CD4-positive, alpha-beta memory T cell (primary cell): ENCODE results near the gene PRDM16. TPM values are rescaled to one million over a fixed set of nuclear protein-coding genes. Genes with fewer than 3 reads are reported as not detected.

Experiments
- CTCF ChIA-PET: fragments of 350-600 bp; sonication (Branson Sonifier 250); formaldehyde crosslinking; loops from one replicate; lab custom pipeline; 2021; ENCODE audit warnings: inconsistent platforms; ENCODE audit not compliant: partially characterized antibody; lab: Charles Lee
- POLR2A ChIA-PET: fragments of 350-600 bp; sonication (Branson Sonifier 250); formaldehyde crosslinking; loops from one replicate; lab custom pipeline; 2021; ENCODE audit not compliant: partially characterized antibody; lab: Charles Lee
- DNase-seq, 5 donors: peaks; one replicate each; pipeline versions ENCODE4 v3.0.0 to v3.0.0-alpha.2; 2020 to 2022; ENCODE audit warnings: mixed read lengths in 1 of 5
- H3K27ac ChIP-seq: one replicate; pipeline ENCODE4 v1.7.0; 2013; ENCODE audit warnings: low read depth, low read length
- H3K27me3 ChIP-seq: 2 replicates; pipeline ENCODE4 v1.7.0; 2013; ENCODE audit warnings: mild to moderate bottlenecking, low read length, moderate library complexity; ENCODE audit not compliant: insufficient read depth
- H3K36me3 ChIP-seq: 2 replicates; pipeline ENCODE4 v1.7.0; 2013; ENCODE audit warnings: mild to moderate bottlenecking, low read length, moderate library complexity; ENCODE audit not compliant: insufficient read depth
- H3K4me1 ChIP-seq: 2 replicates; pipeline ENCODE4 v1.7.0; 2013; ENCODE audit warnings: mild to moderate bottlenecking, low read length, moderate library complexity; ENCODE audit not compliant: insufficient read depth
- H3K4me3 ChIP-seq, 2 donors: one replicate each; pipeline ENCODE4 v1.7.0; 2013; ENCODE audit warnings: low read length in 2 of 2, mild to moderate bottlenecking in 1 of 2
- H3K9me3 ChIP-seq, 2 donors: one replicate each; pipeline ENCODE4 v1.7.0; 2013; ENCODE audit warnings: low read length in 2 of 2, control low read depth in 1 of 2; ENCODE audit not compliant: control insufficient read depth in 1 of 2
- H3K27ac Mint-ChIP-seq, 7 donors: one replicate each; pipeline ENCODE4 v1.8.0; 2020 to 2021; ENCODE audit warnings: mixed read lengths in 7 of 7, mild to moderate bottlenecking in 6 of 7, inconsistent platforms in 3 of 7, moderate library complexity in 3 of 7
- H3K27me3 Mint-ChIP-seq, 2 donors: one replicate each; pipeline ENCODE4 v1.8.0; 2020 to 2021; ENCODE audit warnings: mixed read lengths in 2 of 2
- H3K36me3 Mint-ChIP-seq, 2 donors: one replicate each; pipeline ENCODE4 v1.8.0; 2020 to 2021; ENCODE audit warnings: mixed read lengths in 2 of 2, inconsistent platforms in 1 of 2, mild to moderate bottlenecking in 1 of 2
- H3K4me1 Mint-ChIP-seq, 4 donors: one replicate each; pipeline ENCODE4 v1.8.0; 2020 to 2021; ENCODE audit warnings: mixed read lengths in 4 of 4, mild to moderate bottlenecking in 1 of 4
- H3K4me3 Mint-ChIP-seq, 8 donors: one replicate each; pipeline ENCODE4 v1.8.0; 2020 to 2021; ENCODE audit warnings: mixed read lengths in 8 of 8, mild to moderate bottlenecking in 7 of 8, moderate library complexity in 6 of 8, inconsistent platforms in 3 of 8
- H3K9me3 Mint-ChIP-seq, 8 donors: one replicate each; pipeline ENCODE4 v1.8.0; 2020 to 2021; ENCODE audit warnings: mixed read lengths in 8 of 8, mild to moderate bottlenecking in 5 of 8, inconsistent platforms in 3 of 8, moderate library complexity in 1 of 8
- intact Hi-C: fragments of 100-400 bp; cut with micrococcal nuclease; formaldehyde crosslinking; loops from one replicate; pipeline ENCODE4 v1.15.1; 2023
- polyA plus RNA-seq, 2 donors: library from polyadenylated mRNA; unstranded; fragments of 300-500 nt; fragmentation: Illumina TruSeq; gene quantifications; one replicate each; pipeline ENCODE4 v1.2.3, GENCODE V29; 2021
- total RNA-seq, 2 experiments: library from RNA; stranded (reverse); gene quantifications; one replicate each; pipeline ENCODE4 v1.2.3, GENCODE V29; 2021

Gene PRDM16
- total and polyA plus RNA-seq, 4 experiments from 2014 or later = not detected

DNA sequence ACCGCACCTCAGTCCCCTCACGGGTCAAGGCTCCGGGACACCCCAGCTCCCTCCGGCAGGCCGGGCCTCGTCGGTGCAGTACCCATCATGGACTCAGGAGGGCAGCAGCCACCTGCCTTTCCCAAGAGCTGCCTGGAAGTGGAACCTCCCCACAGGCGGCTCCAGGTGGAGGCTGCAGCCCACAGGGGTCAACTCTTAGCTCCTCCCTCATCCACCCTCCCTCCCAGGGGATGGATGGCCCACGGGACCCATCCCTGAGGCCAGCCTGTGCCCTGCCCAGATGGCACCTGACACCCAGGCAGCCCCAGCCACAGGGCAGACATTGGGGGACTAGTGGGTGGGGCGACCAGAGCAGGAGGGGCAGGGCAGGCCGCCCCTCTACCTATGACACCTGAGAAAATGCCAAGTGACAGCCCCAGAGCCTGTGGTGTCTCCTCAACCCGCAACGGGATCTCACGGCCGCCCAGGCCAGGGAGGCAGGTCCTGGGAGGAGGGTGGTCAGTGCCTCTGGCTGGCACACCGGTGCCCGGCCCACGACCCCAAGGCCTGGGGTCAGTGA is 384.3 kb downstream of the PRDM16 start:
- Mint-ChIP-seq H3K27me3 (peaks cover 7 to 8% of the 10 kb centered on the region in 2 donors), H3K4me1 (peaks cover 0 to 7% (median 2%) of the 10 kb centered on the region in 4 donors), H3K36me3 (no peaks in the 10 kb centered on the region), H3K9me3 (no peaks in the 10 kb centered on the region), H3K27ac (peak overlapping the region in 1 of 7 donors; percentile 43), H3K4me3 (peak overlapping the region; percentile 46 to 82 (median 66))
- POLR2A ChIA-PET = interaction anchor here (0.7 to 1.7 kb wide), 4 partner anchors 77 to 171 kb away, joined by 3 to 5 read pairs (median 5); no protein-coding TSS in a partner anchor
- peaks cover 11% of the 10 kb centered on the region for H3K27me3 ChIP-seq
- peaks cover 13% of the 10 kb centered on the region for H3K4me1 ChIP-seq
- CTCF ChIA-PET = interaction anchor here (0.8 to 2.6 kb wide), 13 partner anchors 9 to 393 kb away, joined by 3 to 60 read pairs (median 5); no protein-coding TSS in a partner anchor
- DNase-seq = peak; percentile 57 to 75 (median 64)
- no peaks in the 10 kb centered on the region for H3K9me3 ChIP-seq
- H3K36me3 ChIP-seq = no peaks in the 10 kb centered on the region
- H3K4me3 ChIP-seq = no peak overlapping the region
- intact Hi-C loops = loop anchor here (1.0 kb wide), 1 partner anchor 166 kb away; no protein-coding TSS in a partner anchor
- H3K27ac ChIP-seq = no peak overlapping the region

DNA sequence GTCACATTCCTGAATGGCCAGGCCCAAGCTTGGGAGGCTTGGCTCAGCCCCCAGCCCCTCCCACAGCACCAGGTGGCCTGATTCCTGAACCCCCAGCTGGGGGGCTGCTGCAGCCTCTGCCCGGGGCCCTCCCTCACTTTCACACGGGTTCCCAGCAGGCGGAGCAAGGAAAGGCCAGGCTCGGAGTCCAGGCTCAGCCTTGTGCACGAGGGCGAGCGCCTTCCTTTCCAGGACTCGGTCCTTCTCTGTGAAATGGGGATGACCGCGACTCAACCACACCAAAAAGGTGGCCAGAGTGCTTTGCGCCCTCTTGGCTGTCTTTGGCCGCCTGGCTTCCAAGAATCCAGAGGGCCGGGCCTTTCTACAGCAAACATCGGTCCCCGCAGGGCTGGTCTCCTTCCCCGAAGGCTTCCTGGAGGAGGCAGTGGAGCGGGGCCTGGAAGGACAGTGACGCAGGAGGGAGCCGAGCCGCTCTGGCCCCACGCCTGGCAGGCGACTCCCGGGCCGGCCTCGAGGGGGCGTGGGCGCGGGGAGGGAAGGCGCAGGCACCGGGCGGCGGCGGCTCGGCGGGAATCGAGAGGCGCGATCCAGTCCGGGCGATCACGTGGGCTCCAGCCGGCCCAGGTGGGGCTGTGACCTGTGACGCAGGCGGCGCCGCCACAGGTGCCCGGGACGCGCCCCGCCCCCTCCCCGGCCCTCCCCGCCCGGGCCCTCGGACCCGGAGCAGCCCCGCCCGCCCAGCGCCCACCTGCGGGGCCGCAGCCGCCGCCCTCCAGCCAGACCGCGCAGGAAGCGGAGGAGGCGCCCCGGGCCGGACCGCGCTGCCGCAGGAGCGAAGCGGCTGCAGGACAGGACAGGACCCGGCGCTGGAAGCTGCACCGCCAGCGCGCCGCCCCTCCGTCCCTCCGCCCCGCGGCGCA is 385.1 kb downstream of the PRDM16 start, which contains the start of gene ARHGEF16:
Gene ARHGEF16, plus strand, starts transcription at position 775 of the 920 bp plus-strand sequence. CDS start 8,420 bp downstream, outside the sequence.
- peak in 4 of 5 donors; percentile 21 to 36 (median 24) for DNase-seq
- Histone ChIP-seq H3K27ac (no peak within 1 kb of the TSS), H3K36me3 (no peaks in the 10 kb centered on the region), H3K27me3 (peaks cover 11% of the 10 kb centered on the region), H3K4me3 (peak within 1 kb of the TSS in 1 of 2 donors; percentile 18), H3K9me3 (no peaks in the 10 kb centered on the region), H3K4me1 (peaks cover 13% of the 10 kb centered on the region)
- ChIA-PET POLR2A (interaction anchor here (1.1 to 1.7 kb wide), 3 partner anchors 76 to 170 kb away, joined by 3 to 5 read pairs (median 5); no protein-coding TSS in a partner anchor), CTCF (interaction anchor here (1.2 to 2.6 kb wide), 8 partner anchors 10 to 392 kb away, joined by 3 to 60 read pairs (median 5); no protein-coding TSS in a partner anchor)
- intact Hi-C loops = loop anchor here (1.0 kb wide), 1 partner anchor 165 kb away; no protein-coding TSS in a partner anchor
- Mint-ChIP-seq H3K4me1 (peaks cover 0 to 7% (median 2%) of the 10 kb centered on the region in 4 donors), H3K9me3 (no peaks in the 10 kb centered on the region), H3K36me3 (no peaks in the 10 kb centered on the region), H3K27ac (peak within 1 kb of the TSS in 1 of 7 donors; percentile 13), H3K4me3 (peak within 1 kb of the TSS; percentile 57 to 84 (median 70)), H3K27me3 (peaks cover 6 to 7% of the 10 kb centered on the region in 2 donors)

DNA sequence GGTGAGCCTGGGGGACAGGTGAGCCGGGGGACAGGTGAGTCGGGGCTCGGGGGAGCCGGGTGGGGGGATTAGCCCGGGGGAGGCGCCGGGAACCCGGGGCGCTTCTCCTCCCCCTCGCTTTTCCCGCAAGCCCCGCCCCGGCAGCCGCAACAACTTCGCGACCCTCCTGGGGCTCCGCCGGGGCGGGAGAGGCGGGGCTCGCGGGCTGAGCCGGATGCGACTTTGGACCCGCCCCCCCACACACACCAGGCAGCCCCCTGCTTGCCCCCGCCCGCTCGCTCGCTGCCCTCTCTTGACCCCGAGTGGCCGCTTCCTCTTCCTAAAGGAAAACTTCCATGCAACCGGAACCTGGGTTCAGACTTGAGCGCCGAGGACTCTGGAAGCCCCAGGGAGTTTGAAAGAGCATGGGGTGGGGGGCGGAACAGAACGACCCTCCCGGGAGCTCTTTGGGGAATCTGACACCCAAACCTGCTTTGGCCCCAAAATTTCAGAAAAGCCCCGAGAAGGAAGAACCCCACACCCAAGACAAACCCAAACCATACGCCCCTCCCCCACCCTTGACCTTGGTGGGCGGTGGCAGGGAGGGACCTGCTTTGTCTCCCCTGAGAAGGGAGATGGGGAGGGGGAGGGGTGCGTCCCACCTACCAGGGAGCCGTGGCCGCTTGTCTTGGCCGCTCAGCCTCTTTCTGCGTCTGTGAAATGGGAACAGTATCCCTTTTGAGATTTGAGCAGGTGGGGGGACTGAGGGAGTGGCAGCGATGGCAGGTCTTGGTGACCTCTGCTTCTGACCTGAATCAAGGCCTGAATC is 386.0 kb downstream of the PRDM16 start:
- no peak overlapping the region for H3K27ac ChIP-seq
- Mint-ChIP-seq H3K4me1 (peaks cover 0 to 7% (median 2%) of the 10 kb centered on the region in 4 donors), H3K9me3 (no peaks in the 10 kb centered on the region), H3K36me3 (no peaks in the 10 kb centered on the region), H3K27ac (no peak overlapping the region), H3K27me3 (peaks cover 4 to 6% of the 10 kb centered on the region in 2 donors), H3K4me3 (peak overlapping the region; percentile 57 to 84 (median 68))
- no peaks in the 10 kb centered on the region for H3K9me3 ChIP-seq
- H3K27me3 ChIP-seq = peaks cover 11% of the 10 kb centered on the region
- POLR2A ChIA-PET = no interaction called here
- CTCF ChIA-PET = interaction anchor here (0.8 kb wide), 1 partner anchor 164 kb away, joined by 3 read pairs; no protein-coding TSS in a partner anchor
- intact Hi-C loops = no loop called here
- peak overlapping the region in 1 of 2 donors; percentile 14 for H3K4me3 ChIP-seq
- no peaks in the 10 kb centered on the region for H3K36me3 ChIP-seq
- H3K4me1 ChIP-seq = peaks cover 13% of the 10 kb centered on the region
- no peak for DNase-seq

DNA sequence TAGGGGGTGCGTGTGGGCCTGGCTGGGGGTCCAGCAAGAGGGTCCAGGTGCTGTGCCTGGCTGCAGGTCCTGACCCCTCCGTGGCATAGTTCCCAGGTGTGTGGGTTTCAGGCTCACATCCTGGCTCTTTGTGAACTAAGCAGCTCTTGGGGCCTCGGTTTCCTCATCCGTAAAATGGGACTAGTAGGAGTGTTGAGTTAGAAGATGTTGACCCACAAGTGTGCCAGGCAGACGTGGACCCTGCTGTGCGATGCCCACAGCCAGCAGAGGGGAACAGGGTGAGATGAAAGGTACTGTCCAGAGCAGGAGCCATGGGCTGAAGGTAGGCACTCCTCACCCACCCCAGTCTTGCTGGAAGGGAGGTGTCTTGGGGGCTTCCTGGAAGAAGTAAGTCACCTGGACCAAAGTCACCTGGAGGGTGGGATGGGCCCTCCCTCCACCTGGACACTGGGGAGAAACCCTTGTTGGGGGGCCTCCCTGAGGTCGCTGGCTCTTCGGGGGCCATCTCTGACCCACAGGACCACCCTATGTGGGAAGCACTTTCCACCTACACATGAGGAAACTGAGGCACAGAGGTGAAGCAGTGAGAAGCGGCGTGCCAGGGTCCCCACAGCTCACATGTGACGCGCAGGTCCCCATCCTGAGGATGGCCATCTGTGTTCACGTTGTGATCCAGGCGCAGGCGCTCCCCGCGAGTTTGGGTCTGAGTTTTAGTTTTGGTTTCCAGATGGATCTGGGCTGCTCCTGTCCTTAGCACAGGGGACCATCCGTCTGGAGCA is 386.9 kb downstream of the PRDM16 start:
- no peak overlapping the region for H3K27ac ChIP-seq
- Mint-ChIP-seq H3K27ac (peak overlapping the region in 1 of 7 donors; percentile 13), H3K4me3 (peak overlapping the region; percentile 2 to 78 (median 62)), H3K27me3 (peaks cover under 1 to 4% of the 10 kb centered on the region in 2 donors), H3K36me3 (no peaks in the 10 kb centered on the region), H3K9me3 (no peaks in the 10 kb centered on the region), H3K4me1 (peaks cover 0 to 7% (median 2%) of the 10 kb centered on the region in 4 donors)
- ChIA-PET POLR2A (no interaction called here), CTCF (interaction anchor here (0.8 kb wide), 1 partner anchor 163 kb away, joined by 3 read pairs; no protein-coding TSS in a partner anchor)
- H3K4me3 ChIP-seq = no peak overlapping the region
- no peaks in the 10 kb centered on the region for H3K9me3 ChIP-seq
- intact Hi-C loops = no loop called here
- DNase-seq = no peak
- no peaks in the 10 kb centered on the region for H3K36me3 ChIP-seq
- peaks cover 11% of the 10 kb centered on the region for H3K27me3 ChIP-seq
- peaks cover 13% of the 10 kb centered on the region for H3K4me1 ChIP-seq

DNA sequence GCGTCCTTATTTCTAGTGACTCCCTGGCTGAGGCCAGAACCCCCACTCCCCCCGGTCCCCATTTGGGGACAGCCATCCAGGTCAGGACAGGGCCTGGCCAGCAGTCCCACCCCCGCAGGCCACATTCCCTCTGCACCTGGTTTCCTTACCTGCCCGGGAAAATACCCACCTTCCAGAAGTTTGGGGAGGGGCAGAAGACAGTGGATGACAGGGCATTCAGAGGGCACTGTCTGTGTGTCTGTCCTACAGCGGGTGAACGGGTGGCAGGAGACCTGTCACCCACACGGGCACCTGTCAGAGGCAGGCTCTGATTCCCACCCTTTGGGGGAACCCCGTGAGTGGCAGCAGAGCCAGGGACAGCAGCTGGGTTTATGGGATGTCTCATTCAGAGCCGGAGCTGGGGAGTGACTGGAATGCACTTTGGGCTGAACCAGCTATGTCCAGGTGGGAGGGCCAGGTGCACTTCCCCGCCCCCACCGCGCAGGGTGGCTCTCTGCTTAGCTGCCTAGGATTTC is 387.5 kb downstream of the PRDM16 start:
- DNase-seq = no peak
- Histone ChIP-seq H3K4me1 (peaks cover 13% of the 10 kb centered on the region), H3K9me3 (no peaks in the 10 kb centered on the region), H3K27ac (no peak overlapping the region), H3K36me3 (no peaks in the 10 kb centered on the region), H3K27me3 (peaks cover 11% of the 10 kb centered on the region), H3K4me3 (no peak overlapping the region)
- ChIA-PET CTCF (no interaction called here), POLR2A (no interaction called here)
- Mint-ChIP-seq H3K4me1 (peaks cover 0 to 7% (median 2%) of the 10 kb centered on the region in 4 donors), H3K27ac (no peak overlapping the region), H3K27me3 (peaks cover 0 to 2% of the 10 kb centered on the region in 2 donors), H3K9me3 (no peaks in the 10 kb centered on the region), H3K36me3 (no peaks in the 10 kb centered on the region), H3K4me3 (peak overlapping the region in 1 of 8 donors; percentile 21)
- intact Hi-C loops = no loop called here
